Stimulated activated CD8-positive, alpha-beta memory T cell treated with anti-CD3 and anti-CD28 coated beads, Interleukin-4, amount 100 ng/mL, for 48 hours (primary cell): ENCODE measurements around the gene CDH6.

Experiments
- DNase-seq: peaks from one replicate; pipeline ENCODE4 v3.0.0-alpha.2; 2020

The CDH6 gene

DNA sequence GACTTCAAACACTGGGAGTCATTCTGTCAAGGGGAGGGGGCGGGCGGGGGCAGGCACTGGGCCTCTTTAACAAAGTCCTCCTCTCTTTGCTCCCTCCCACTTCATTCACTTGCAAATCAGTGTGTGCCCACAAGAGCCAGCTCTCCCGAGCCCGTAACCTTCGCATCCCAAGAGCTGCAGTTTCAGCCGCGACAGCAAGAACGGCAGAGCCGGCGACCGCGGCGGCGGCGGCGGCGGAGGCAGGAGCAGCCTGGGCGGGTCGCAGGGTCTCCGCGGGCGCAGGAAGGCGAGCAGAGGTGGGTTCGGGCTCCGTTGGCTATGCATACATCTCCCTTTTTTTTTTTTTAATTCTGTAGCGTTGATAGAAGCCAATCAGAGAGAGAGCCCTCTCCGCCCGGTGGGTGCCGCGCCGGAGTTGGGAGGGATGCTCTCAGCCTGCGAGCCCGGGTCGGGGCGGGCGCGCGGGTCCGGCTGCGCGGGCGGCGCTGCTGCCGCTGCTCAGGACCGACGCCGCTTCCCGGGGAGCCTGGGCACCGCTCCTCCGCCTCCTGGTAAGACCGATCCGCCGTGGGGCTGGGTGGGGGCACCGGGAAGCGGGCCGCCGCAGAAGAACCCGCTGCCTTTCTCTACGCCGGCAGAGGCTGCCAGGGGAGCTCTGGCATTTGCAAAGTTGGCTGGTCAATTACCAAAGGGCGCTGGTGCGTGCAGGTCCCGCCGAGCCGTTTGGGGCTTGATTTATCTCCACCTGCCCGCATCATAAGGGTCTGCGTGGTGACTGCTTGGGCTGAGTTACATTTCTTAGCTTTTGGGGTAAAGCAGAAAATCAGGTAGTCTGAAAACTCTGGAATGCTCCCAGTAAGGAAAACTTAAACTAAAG, at the start of gene CDH6:
TSS of gene CDH6 (plus strand) at position 96 of the 877 bp plus-strand sequence. CDS start 73,788 bp downstream, outside the sequence.
- no peak for DNase-seq

DNA sequence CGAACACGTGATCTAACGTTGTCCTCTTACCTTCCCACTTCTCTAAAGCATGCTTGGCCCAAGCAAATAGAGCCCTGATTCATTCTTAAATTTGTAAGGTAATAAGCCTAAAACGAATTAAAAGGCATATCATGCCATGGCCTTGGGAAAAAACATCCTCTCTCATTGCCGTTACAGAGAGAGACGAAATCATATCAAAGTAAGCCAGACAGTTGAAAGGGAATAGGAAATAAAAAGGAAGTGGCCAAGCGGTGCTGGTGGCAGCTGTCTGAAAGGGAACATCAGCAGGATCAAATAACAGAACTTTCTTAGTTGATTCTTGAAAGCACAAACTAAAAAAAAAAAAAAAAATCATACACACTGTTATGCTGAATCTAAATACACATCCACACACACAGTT, 49.1 kb upstream of the CDH6 start:
- DNase-seq = no peak

GRCh38 chr5:31148959-31149475, 44.5 kb upstream of the CDH6 start:
- no peak for DNase-seq

GRCh38 chr5:31153521-31153920, 40.0 kb upstream of the CDH6 start:
- DNase-seq = no peak

DNA sequence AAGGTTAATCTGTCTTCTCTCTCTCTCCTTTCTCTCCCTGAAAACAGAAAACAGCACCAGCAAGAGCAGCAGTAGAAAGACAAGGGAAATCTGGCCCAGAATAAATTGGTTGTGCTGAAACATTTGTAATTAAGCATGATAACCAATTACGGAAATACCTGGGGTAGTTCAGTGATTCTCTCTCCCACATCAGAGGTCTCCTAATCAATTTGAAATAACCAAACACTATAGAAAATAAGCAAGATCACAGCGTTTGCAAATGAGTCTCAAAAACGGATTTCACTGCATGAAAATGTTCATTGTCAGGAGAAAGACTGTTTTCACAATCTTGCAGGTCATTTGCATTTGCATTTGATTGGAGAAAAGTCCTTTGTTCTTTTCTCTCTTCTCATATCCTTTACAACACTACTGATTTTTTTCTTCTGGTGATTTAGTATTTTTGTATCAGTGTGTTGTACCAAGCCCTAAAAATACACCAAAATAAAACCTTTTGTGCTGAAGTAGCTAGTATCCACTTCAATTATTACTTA, 36.8 kb upstream of the CDH6 start:
- DNase-seq = no peak

GRCh38 chr5:31157720-31158119, 35.8 kb upstream of the CDH6 start:
- no peak for DNase-seq

GRCh38 chr5:31158686-31159085, 34.8 kb upstream of the CDH6 start:
- DNase-seq = no peak

DNA sequence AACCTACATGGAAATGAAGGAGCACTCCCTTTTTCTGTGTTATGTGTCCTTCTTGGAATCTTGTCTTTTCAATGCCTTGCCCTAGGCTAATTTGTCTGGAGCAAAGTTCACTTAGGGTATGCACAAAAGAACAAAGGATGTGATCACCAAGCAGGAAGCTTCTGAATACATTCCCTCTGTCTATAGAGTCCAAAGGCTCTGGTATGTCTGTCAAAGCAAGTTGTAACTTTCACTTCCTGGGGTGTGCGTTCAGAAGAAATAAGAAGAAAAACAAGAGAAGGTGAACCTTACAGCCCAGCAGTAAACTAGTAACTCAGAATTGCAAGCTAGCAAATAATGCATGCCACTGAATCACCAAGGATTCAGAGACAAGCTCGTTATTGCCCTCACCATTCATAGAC, 31.7 kb upstream of the CDH6 start:
- no peak for DNase-seq

DNA sequence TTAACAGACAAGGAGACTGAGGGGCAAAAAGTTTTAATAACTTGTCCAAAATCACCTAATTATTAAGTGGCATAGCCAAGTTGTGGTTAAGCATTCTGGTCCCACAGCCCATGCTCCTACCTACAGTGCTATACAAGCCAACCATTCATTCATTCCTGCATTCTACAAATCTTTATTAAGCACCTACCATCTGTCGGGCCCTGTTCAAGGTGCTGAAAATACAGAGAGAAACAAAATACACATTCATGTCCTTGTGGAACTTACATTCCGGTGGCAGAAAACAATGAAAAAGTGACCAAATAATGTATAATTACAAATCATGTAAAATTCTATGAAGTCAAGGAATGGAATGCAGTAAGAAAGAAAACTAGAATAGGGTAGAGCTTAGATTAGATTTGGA, 27.8 kb upstream of the CDH6 start:
- DNase-seq = no peak

GRCh38 chr5:31169379-31169778, 24.1 kb upstream of the CDH6 start:
- no peak for DNase-seq

DNA sequence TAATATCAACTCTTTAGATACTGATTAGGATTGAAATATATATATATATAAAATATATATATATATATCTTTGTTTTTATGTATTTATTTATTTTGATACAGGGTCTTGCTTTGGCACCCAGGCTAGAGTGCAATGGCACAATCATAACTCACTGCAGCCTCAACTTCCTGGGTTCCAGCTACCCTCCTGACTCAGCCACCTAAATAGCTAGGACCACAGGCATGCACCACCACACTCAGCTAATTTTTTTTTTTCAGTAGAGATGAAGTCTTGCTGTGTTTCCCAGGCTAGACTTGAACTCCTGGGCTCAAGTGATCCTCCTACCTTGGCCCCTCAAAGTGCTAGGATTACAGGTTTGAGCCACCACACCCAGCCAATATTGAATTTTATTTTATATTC, 20.6 kb upstream of the CDH6 start:
- DNase-seq = no peak

DNA sequence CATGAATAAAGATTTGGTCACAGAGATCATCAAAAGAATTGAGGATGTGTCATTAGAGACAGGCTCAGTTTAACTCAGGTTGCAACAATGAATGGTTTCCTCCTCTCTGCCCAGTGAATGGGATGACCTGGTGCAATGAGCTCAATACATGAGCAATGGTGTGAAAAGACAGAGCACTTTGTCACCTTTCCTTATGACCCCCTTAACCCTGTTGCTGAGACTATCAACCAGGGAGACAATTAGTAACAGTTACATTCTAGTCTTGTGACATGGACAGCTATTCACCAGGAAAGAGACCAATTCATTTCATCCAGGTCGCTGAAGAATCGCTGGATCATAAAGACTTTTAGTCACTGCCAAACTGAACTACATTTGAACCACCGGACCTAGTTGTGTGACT, 19.9 kb upstream of the CDH6 start:
- no peak for DNase-seq

DNA sequence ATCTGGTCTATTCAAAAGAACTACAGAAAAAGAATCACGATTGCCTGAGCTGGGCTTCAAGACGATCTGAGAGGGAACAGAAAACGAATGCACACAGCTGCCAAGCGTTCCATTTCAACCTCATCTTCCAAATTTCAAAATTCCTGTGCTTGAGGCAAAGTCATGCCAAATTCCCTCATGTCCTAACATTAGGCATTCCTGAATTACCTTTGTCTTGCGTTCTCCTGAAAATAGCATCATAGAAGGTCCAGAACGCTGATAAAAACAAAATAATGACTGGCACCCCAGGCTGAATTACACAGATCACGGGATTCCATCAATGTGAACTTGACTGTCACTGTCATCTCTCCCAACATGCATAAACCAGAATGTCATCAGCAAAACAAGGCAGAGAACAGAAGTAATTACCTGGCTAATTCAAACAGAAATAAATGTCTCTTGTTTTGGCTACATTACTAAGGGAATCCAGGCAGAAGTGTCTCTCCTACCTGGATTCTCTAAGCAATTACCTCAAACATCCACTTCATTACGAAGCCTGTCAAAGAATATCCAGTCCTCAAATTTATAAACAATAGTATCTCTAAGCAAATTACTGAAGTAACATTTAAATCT, 12.0 kb upstream of the CDH6 start:
- no peak for DNase-seq

DNA sequence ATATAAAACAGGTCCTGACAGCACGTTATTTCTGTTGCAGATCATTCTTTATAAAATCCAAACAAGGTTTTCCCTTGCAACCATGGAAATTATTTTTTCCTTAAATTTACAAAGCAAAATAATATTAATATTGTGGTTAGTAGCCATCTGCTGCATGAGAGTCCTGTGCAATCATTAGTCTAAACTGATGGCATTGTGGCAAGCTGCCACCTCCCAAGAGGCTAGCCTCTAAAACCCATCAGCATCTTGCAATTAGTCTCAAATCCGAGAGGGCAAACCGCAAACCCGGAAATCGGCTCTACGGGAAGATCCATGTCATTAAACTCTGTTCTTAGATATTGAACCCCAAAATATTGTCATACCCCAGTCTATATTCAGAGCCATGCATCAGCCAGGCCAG, 11.3 kb upstream of the CDH6 start:
- no peak for DNase-seq

DNA sequence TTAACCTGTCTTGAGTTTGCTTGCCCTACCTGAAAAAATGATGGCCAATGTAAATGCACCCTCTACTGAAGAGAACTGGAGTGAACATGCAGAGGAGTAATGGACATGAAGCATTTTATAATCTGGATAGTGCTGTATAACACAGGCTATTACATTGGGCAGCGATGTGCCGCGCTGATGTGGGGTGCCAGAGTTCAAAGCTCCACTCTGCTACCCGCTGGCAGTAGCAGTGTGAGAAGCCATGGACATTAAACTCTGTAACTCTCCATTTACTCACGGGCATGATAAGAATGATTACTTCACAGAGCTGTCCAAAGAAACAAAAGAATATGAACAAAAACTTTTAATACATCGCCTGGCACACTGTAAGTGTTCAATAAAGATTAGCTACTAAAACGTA, 7.5 kb upstream of the CDH6 start:
- no peak for DNase-seq

GRCh38 chr5:31186672-31187267, 6.7 kb upstream of the CDH6 start:
- no peak for DNase-seq

GRCh38 chr5:31187591-31187990, 5.9 kb upstream of the CDH6 start:
- DNase-seq = no peak

GRCh38 chr5:31192442-31192841, 1.0 kb upstream of the CDH6 start:
- no peak for DNase-seq

GRCh38 chr5:31193116-31193515, 370 bp upstream of the CDH6 start:
- no peak for DNase-seq

- no peak for DNase-seq
Observed at GRCh38 chr5:31194468-31194813, 955 bp downstream of the CDH6 start.

DNA sequence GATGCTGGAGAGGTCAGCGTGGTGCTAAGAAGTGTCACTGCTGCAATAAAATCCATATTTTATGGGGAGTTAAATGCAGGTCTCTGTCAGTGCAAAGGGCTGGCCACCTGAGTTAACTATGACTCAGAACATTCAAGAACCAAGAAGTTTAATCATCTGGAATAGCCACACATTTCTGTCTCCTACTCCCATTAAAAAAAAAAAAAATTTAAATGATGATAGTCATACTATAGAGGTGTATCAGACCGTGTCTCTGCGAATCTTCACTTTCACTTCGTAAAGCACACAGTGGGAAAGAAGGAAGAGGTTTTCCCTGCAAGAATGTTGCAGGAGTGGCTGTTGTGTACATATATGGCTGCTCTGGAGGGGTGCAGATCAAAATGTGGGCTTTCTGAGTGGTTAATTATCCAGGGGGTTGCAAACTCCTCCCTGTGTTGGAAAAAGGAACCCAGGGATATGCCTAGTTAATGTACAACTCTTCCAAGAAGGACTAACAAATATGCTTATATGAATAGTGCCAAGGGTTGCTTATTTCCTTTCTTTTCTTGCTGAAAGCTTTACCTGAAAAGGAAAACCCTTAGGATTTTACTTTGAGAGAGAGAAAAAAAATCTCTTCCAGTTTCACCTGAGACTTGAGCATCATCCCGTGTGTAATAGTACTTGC, 1.5 kb downstream of the CDH6 start:
- no peak for DNase-seq

DNA sequence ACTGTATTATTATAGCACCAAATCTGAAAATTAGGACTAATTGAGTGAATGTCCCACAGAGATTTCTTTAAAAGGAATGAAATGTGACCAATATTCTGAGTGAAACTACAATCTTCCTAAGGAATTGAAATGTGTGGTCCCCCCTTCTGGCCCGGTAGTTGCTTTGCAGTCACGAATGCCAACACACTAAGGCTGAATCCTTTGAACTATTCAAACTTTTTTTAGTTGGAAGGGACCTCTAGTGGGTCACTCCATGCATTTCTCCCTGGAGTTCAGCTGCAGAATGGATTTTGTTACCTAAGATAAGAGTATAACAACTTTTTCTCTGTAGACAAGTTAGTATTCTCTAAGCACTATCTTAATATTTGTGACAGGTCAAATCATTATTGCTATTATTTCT, 2.8 kb downstream of the CDH6 start:
- no peak for DNase-seq

- no peak for DNase-seq
Observed at GRCh38 chr5:31197183-31197582, 3.7 kb downstream of the CDH6 start.
